RWPE2 (cell line): ENCODE measurements around the gene AGAP5.
A peak's percentile ranks its signal among the peaks of the same experiment; 100 is the strongest.
"Not testable (repeated sequence)": the region's sequence is repeated elsewhere in the genome, so short reads cannot be mapped to it uniquely, and the experiment has no call there.

Source experiments
- ATAC-seq: fragments of 200-7000 bp; cut with Tn5 transposase; 3 replicates; pipeline ENCODE4 v1.9.1; 2021; ENCODE audit warnings: low read depth
- DNase-seq: peaks from one replicate; pipeline ENCODE4 v3.0.0-alpha.2; 2020; ENCODE audit warnings: low spot score
- H3K27ac ChIP-seq: fragments of 450-650 bp; 2 replicates; pipeline ENCODE4 v1.5.1; 2017; ENCODE audit warnings: mild to moderate bottlenecking; ENCODE audit not compliant: poor library complexity, severe bottlenecking
- H3K27me3 ChIP-seq: fragments of 250-450 bp; sonication (Bioruptor Pico); 2 replicates; pipeline ENCODE4 v1.5.1; 2021; ENCODE audit warnings: mild to moderate bottlenecking, moderate library complexity; ENCODE audit not compliant: insufficient read depth, poor library complexity, severe bottlenecking
- H3K36me3 ChIP-seq: fragments of 250-450 bp; sonication (Bioruptor Pico); 2 replicates; pipeline ENCODE4 v1.5.1; 2020; ENCODE audit warnings: low read depth, mild to moderate bottlenecking, moderate library complexity
- H3K4me1 ChIP-seq: fragments of 250-450 bp; sonication (Bioruptor Pico); 2 replicates; pipeline ENCODE4 v1.5.1; 2021; ENCODE audit warnings: mild to moderate bottlenecking, moderate library complexity; ENCODE audit not compliant: insufficient read depth, poor library complexity, severe bottlenecking
- H3K4me3 ChIP-seq: fragments of 250-450 bp; sonication (Bioruptor Pico); 2 replicates; pipeline ENCODE4 v1.5.1; 2021; ENCODE audit warnings: mild to moderate bottlenecking, moderate library complexity; ENCODE audit not compliant: severe bottlenecking
- H3K9me3 ChIP-seq: fragments of 250-450 bp; sonication (Bioruptor Pico); 2 replicates; pipeline ENCODE4 v1.5.1; 2021; ENCODE audit warnings: mild to moderate bottlenecking, moderate library complexity; ENCODE audit not compliant: severe bottlenecking
- TF ChIP-seq, protein P1 (sequence below): fragments of 450-650 bp; IDR thresholded peaks from one replicate; pipeline ENCODE4 v1.5.1; 2017; ENCODE audit warnings: mild to moderate bottlenecking, moderate library complexity; ENCODE audit not compliant: poor library complexity, severe bottlenecking

AGAP5 gene

DNA sequence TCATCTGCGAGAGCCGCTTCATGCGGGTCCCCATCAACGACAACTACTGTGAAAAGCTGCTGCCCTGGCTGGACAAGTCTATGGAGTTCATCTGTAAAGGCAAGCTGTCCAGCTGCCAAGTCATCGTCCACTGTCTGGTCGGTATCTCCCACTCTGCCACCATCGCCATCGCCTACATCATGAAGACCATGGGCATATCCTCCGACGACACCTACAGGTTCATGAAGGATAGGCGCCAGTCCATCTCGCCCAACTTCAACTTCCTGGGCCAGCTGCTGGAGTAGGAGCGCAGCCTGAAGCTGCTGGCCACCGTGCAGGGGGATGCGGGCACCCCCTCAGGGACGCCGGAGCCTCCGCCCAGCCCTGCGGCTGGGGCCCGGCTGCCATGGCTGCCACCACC, 34.5 kb upstream of the AGAP5 start:
- H3K27me3 ChIP-seq: no peaks in the 10 kb centered on the region
- peaks cover 6% of the 10 kb centered on the region for H3K4me1 ChIP-seq
- no peak overlapping the region for H3K27ac ChIP-seq
- no peak overlapping the region for H3K4me3 ChIP-seq
- TF ChIP-seq, protein P1, sequence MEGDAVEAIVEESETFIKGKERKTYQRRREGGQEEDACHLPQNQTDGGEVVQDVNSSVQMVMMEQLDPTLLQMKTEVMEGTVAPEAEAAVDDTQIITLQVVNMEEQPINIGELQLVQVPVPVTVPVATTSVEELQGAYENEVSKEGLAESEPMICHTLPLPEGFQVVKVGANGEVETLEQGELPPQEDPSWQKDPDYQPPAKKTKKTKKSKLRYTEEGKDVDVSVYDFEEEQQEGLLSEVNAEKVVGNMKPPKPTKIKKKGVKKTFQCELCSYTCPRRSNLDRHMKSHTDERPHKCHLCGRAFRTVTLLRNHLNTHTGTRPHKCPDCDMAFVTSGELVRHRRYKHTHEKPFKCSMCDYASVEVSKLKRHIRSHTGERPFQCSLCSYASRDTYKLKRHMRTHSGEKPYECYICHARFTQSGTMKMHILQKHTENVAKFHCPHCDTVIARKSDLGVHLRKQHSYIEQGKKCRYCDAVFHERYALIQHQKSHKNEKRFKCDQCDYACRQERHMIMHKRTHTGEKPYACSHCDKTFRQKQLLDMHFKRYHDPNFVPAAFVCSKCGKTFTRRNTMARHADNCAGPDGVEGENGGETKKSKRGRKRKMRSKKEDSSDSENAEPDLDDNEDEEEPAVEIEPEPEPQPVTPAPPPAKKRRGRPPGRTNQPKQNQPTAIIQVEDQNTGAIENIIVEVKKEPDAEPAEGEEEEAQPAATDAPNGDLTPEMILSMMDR: no peak
- no peak for ATAC-seq
- H3K9me3 ChIP-seq: no peaks in the 10 kb centered on the region
- no peak for DNase-seq
- H3K36me3 ChIP-seq: peaks cover 14% of the 10 kb centered on the region

DNA sequence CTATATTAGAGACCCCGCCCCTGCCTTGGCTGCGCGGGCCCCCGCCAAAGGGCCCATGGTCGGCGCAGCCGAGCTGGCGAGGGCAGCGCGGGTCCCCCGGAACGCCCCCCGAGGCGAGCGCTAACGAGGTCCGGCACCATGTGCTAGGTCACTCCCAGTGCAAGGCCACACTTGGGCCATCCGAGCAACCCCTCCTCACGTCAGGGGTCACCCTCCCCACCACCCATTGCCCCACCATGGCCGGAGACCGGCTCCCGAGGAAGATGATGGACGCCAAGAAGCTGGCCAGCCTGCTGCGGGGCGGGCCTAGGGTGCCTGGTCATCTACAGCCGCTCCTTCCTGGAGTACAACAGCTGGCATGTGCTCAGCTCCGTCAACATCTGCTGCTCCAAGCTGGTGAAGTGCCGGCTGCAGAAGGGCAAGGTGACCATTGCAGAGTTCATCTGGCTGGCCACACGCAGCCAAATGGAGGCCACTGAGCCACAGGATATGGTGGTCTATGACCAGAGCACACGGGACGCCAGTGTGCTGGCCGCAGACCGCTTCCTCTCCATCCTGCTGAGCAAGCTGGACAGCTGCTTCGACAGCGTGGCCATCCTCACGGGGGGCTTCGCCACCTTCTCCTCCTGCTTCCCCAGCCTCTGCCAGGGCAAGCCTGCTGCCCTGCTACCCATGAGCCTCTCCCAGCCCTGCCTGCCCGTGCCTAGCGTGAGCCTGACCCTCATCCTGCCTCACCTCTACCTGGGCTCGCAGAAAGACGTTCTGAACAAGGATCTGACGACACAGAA, 33.9 kb upstream of the AGAP5 start:
- Histone ChIP-seq H3K4me3 (no peak overlapping the region), H3K36me3 (peaks cover 18% of the 10 kb centered on the region), H3K4me1 (peaks cover 6% of the 10 kb centered on the region), H3K9me3 (no peaks in the 10 kb centered on the region), H3K27ac (no peak overlapping the region), H3K27me3 (no peaks in the 10 kb centered on the region)
- ATAC-seq: no peak
- TF ChIP-seq, protein P1: no peak
- no peak for DNase-seq

DNA sequence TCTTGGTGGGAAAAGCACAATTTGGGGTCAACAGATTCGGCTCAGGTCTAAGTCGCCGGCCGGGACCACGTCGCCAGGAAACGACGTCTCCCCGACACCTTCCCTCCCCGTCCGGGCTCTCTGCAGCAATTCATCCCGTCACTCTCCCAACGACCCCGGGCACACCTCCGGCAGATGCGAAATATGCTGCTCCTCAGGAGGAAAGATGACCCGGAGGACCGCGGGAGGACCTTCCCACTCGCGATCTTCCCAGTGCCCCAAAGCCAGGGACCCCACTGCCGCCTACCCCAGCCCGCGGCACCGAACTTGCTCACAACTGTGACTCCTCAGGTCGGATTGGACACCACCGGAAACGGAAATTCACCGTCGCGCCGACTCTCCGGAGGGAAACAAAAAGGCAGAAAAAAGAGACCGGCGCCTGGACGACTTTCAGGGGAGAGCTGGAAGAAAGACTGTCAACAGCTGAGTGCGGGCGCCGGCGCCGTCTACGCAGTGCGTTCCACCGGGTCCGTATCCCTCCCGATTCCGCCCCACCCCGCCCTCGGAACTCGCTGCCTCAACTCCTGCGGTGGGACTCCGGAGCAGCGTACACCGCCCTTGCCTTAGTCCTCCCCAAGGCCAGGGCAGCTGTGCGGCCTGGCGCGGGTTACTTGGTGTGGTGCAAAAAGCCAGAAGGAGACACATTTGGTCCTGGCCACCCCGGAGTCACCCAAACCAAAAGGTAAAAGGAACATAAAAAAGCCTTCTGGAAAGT, 32.4 kb upstream of the AGAP5 start:
- H3K27ac ChIP-seq: peak overlapping the region; percentile 74
- peaks cover 6% of the 10 kb centered on the region for H3K4me1 ChIP-seq
- peak overlapping the region; percentile 71 for H3K4me3 ChIP-seq
- DNase-seq (peak; percentile 83), ATAC-seq (peak; percentile 90)
- TF ChIP-seq, protein P1: no peak
- no peaks in the 10 kb centered on the region for H3K27me3 ChIP-seq
- no peaks in the 10 kb centered on the region for H3K9me3 ChIP-seq
- H3K36me3 ChIP-seq: peaks cover 27% of the 10 kb centered on the region

DNA sequence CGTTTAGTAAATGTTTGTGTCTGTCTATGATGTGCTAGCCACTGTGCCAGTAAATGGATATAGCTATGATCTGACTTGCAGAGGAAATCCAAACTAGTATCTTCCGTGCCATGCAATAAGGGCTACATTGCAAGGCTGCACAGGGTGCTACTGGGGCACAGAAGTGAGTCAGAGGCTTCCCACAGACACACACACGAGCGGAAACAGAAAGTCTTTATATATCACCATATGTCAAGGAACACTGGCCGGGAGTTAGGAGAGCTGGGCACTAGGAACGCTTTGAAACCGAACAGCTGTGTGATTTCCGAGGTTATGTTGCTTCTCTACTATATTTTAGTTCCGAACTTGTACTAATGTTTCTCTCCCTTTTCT, 31.9 kb upstream of the AGAP5 start:
- Histone ChIP-seq H3K36me3 (peaks cover 31% of the 10 kb centered on the region), H3K4me3 (peak overlapping the region; percentile 71), H3K27ac (peak overlapping the region; percentile 74)
- DNase-seq, H3K4me1 ChIP-seq, H3K9me3 ChIP-seq, H3K27me3 ChIP-seq: not testable (repeated sequence)
- peak; percentile 37; the same call in 2 of the 3 replicates for ATAC-seq

DNA sequence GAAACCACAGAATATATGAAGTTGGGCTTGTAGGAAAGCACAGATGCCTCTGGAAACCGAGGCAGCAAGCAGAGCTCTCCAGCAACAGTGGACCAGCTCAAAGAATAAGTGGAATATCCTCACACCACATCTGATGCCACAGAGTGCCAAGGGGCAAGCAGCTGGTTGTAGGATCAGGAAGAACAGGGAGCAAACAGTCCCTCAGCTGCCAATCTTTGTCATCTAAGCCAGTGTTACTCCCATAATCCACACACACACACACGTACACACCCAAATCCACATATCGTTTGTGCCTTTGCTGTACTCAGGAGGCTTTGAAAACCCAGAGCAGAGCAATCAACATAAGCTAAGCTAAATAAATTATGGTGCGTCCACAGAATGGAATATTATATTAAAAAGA, 25.6 kb upstream of the AGAP5 start:
- ATAC-seq: no peak
- Histone ChIP-seq H3K4me3 (no peak overlapping the region), H3K36me3 (peaks cover 81% of the 10 kb centered on the region), H3K27ac (no peak overlapping the region), H3K4me1 (no peaks in the 10 kb centered on the region), H3K27me3 (no peaks in the 10 kb centered on the region), H3K9me3 (no peaks in the 10 kb centered on the region)
- no peak for DNase-seq
- TF ChIP-seq, protein P1: no peak

DNA sequence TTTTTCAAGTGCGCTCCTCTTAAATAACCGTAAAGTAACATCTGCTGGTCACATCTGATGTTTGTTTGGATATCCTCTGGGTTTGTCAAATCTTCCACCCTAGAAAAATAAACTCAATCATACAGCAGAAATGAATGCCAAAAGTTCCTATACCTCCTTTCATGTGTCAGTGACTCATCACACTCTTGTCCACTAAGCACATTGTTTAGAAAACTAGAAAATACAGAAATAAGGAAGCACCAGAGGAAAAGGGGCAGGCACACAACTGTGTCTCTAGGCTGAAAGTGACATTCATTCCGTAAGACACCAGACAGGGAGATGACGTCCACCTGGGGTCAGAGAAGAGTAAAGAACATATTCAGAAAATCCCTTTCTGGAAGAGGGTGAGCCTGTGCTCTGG, 22.7 kb upstream of the AGAP5 start:
- peaks cover 85% of the 10 kb centered on the region for H3K36me3 ChIP-seq
- DNase-seq, H3K9me3 ChIP-seq, H3K27ac ChIP-seq, H3K27me3 ChIP-seq, H3K4me1 ChIP-seq, ATAC-seq, H3K4me3 ChIP-seq: not testable (repeated sequence)
